K562 (cell line): ENCODE results near the gene SCP2. TPM values are rescaled to one million over a fixed set of nuclear protein-coding genes. Genes with fewer than 3 reads are reported as not detected.

Source experiments
- ATAC-seq: fragments of 200-7000 bp; cut with Tn5 transposase; 3 replicates; pipeline ENCODE4 v1.9.1; 2020; ENCODE audit warnings: moderate library complexity
- BruUV-seq: library from RNA; stranded (reverse); fragments of 400-500 nt; replicated peaks from 2 replicates; lab custom pipeline; 2021; lab: Mats Ljungman, UMichigan
- CTCF ChIA-PET: fragments of 300-600 bp; formaldehyde crosslinking; extraction: SDS; loops from one replicate; lab custom pipeline; 2021; ENCODE audit warnings: low intra/inter-chr PET ratio; lab: Yijun Ruan, JAX
- POLR2A ChIA-PET: fragments of 300-600, 350-650 bp; sonication (Branson Sonifier 250); formaldehyde crosslinking; extraction: SDS; loops from one replicate; lab custom pipeline; 2021; ENCODE audit warnings: antibody characterized with exemption, inconsistent platforms; lab: Yijun Ruan, JAX
- DNase-seq, 4 experiments: peaks; one replicate each; pipeline versions ENCODE4 v3.0.0 to v3.0.0-alpha.2; 2011 to 2018; ENCODE audit warnings: low spot score in 3 of 4, mixed read lengths in 3 of 4; ENCODE audit errors: extremely low read depth in 1 of 4
- FAIRE-seq: peaks from 2 replicates; lab custom pipeline; 2011; peaks lifted over from hg19 to GRCh38; lab: Jason Lieb, UNC
- H2AFZ ChIP-seq: 2 replicates; pipeline ENCODE4 v1.6.0; 2011; ENCODE audit warnings: low read depth, low read length, control low read depth, inconsistent platforms
- H3K27ac ChIP-seq: fragments of 200-600 bp; 3 replicates; pipeline ENCODE4 v1.8.0; 2011; ENCODE audit warnings: low read depth, mild to moderate bottlenecking, control low read depth, inconsistent platforms, low read length, moderate library complexity, mixed read lengths; ENCODE audit errors: extremely low read depth
- H3K27me3 ChIP-seq, 2 experiments: fragments of 300-600 bp in 1 of 2; 2 replicates in 1 of 2; 3 replicates in 1 of 2; pipeline versions ENCODE4 v1.6.0 to v1.8.0; 2011; ENCODE audit warnings: inconsistent platforms in 2 of 2, low read length in 2 of 2, mild to moderate bottlenecking in 1 of 2, mixed read lengths in 1 of 2, moderate library complexity in 1 of 2; ENCODE audit not compliant: control insufficient read depth in 2 of 2, insufficient read depth in 2 of 2
- H3K36me3 ChIP-seq: fragments of 300-600 bp; 3 replicates; pipeline ENCODE4 v1.8.0; 2011; ENCODE audit warnings: mild to moderate bottlenecking, low read length, inconsistent platforms; ENCODE audit not compliant: control insufficient read depth, insufficient read depth
- H3K4me1 ChIP-seq, 2 experiments: fragments of 200-600 bp in 1 of 2; replicated peaks in 1 of 2; 2 replicates in 1 of 2; 3 replicates in 1 of 2; pipeline versions ENCODE4 v1.5.1 to v1.8.0; 2011; ENCODE audit warnings: inconsistent platforms in 2 of 2, low read length in 2 of 2, mild to moderate bottlenecking in 1 of 2, mixed read lengths in 1 of 2, moderate library complexity in 1 of 2; ENCODE audit not compliant: control insufficient read depth in 2 of 2, insufficient read depth in 2 of 2
- H3K4me2 ChIP-seq: 2 replicates; pipeline ENCODE4 v1.6.1; 2011; ENCODE audit warnings: low read length, control low read depth, inconsistent platforms, mixed read lengths; ENCODE audit not compliant: insufficient read depth
- H3K4me3 ChIP-seq: fragments of 200-600 bp; sonication (generic), shearing (Covaris generic); 2 replicates; pipeline ENCODE4 v1.5.1; 2016; ENCODE audit warnings: control low read depth, inconsistent platforms
- H3K79me2 ChIP-seq: fragments of 200-600 bp; 3 replicates; pipeline ENCODE4 v1.8.0; 2011; ENCODE audit warnings: low read length, inconsistent platforms; ENCODE audit not compliant: control insufficient read depth, insufficient read depth
- H3K9ac ChIP-seq, 2 experiments: 2 replicates each; pipeline versions ENCODE4 v1.6.0 to v1.6.1; 2011; ENCODE audit warnings: low read depth in 2 of 2, low read length in 2 of 2, control low read depth in 1 of 2, inconsistent platforms in 1 of 2, mild to moderate bottlenecking in 1 of 2, mixed read lengths in 1 of 2; ENCODE audit not compliant: insufficient read depth in 1 of 2
- H3K9me1 ChIP-seq: one replicate; pipeline ENCODE4 v1.6.0; 2011; ENCODE audit warnings: inconsistent platforms, mild to moderate bottlenecking, low read length, moderate library complexity; ENCODE audit not compliant: control insufficient read depth, insufficient read depth
- H3K9me3 ChIP-seq: replicated peaks from 2 replicates; pipeline ENCODE4 v1.5.1; 2011; ENCODE audit warnings: low read depth, low read length, inconsistent platforms; ENCODE audit not compliant: control insufficient read depth, insufficient read depth
- H4K20me1 ChIP-seq: replicated peaks from 2 replicates; pipeline ENCODE4 v1.6.1; 2011; ENCODE audit warnings: low read length, inconsistent platforms, mixed read lengths; ENCODE audit not compliant: control insufficient read depth, insufficient read depth
- ARID1B ChIP-seq: fragments of 450-650 bp; IDR thresholded peaks from 2 replicates; pipeline ENCODE4 v1.6.1; 2016; ENCODE audit warnings: antibody characterized with exemption, mild to moderate bottlenecking, inconsistent platforms
- ARID4B ChIP-seq: sonication (generic); formaldehyde crosslinking; IDR thresholded peaks from 2 replicates; pipeline ENCODE4 v1.8.0; 2022; ENCODE audit warnings: mild to moderate bottlenecking, missing genetic modification reagents
- ATF6 ChIP-seq: sonication (generic); formaldehyde crosslinking; IDR thresholded peaks from 2 replicates; pipeline ENCODE4 v1.4.0; 2020; ENCODE audit warnings: mild to moderate bottlenecking, missing genetic modification reagents
- RBM39 ChIP-seq: fragments of 200-400 bp; formaldehyde crosslinking; optimal IDR thresholded peaks from 2 replicates; pipeline ENCODE3; 2018; ENCODE audit warnings: low read depth, low read length
- SLC30A9 ChIP-seq: fragments of 250-450 bp; sonication (Bioruptor Pico); IDR thresholded peaks from 2 replicates; pipeline ENCODE4 v1.8.0; 2022; ENCODE audit warnings: mild to moderate bottlenecking, moderate library complexity
- SP2 ChIP-seq: IDR thresholded peaks from 2 replicates; pipeline ENCODE4 v1.6.1; 2011; ENCODE audit warnings: mild to moderate bottlenecking, low read depth, low read length, moderate library complexity; ENCODE audit not compliant: poor library complexity, severe bottlenecking; ENCODE audit errors: extremely low read depth
- STAT5B ChIP-seq: fragments of 250-450 bp; sonication (Bioruptor Pico); IDR thresholded peaks from 2 replicates; pipeline ENCODE4 v1.8.0; 2021; ENCODE audit warnings: mild to moderate bottlenecking, inconsistent platforms
- TCF7 ChIP-seq: sonication (generic); IDR thresholded peaks from 2 replicates; pipeline ENCODE4 v1.6.1; 2016; ENCODE audit warnings: antibody characterized with exemption, borderline replicate concordance
- TEAD1 ChIP-seq, 2 experiments: fragments of 450-650 bp in 1 of 2; sonication (generic) in 1 of 2; formaldehyde crosslinking; IDR thresholded peaks; 2 replicates each; pipeline versions ENCODE4 v1.4.0 to v1.8.0; 2020 to 2022; ENCODE audit warnings: mild to moderate bottlenecking in 2 of 2, missing genetic modification reagents in 1 of 2
- WGBS: fragments of 100-300 bp; shearing (Covaris generic); methylation state at CpG from one replicate; pipeline ENCODE4 v1.1.6; 2016; ENCODE audit warnings: low coverage, mixed read lengths; ENCODE audit not compliant: insufficient coverage; ENCODE audit errors: missing lambda C conversion rate; 5-methylcytosine and 5-hydroxymethylcytosine counted together
- in situ Hi-C: fragments of 300-500 bp; cut with MboI; formaldehyde crosslinking; loops from 4 replicates; pipeline ENCODE4 v1.15.0; 2018; ENCODE audit warnings: inconsistent platforms, mixed read lengths
- intact Hi-C: fragments of 100-400 bp; cut with micrococcal nuclease; formaldehyde crosslinking; loops from 2 replicates; pipeline ENCODE4 v1.14.2; 2022
- polyA plus RNA-seq, 8 experiments: library from polyadenylated mRNA; depleted of rRNA in 4 of 8; stranded (reverse) in 5 of 8; unstranded in 3 of 8; fragments of >200 nt; fragmentation: Nextera tagmentation in 2 of 8; fragmentation: Illumina TruSeq in 1 of 8; extraction: Ambion mirVana in 2 of 8; extraction: Trizol in 1 of 8; gene quantifications; 2 replicates each; pipeline versions ENCODE4 v1.2.1 to v1.2.3, GENCODE V29; 2011 to 2014; ENCODE audit warnings: inconsistent platforms in 1 of 8, missing spikeins in 1 of 8
- total RNA-seq, 7 experiments: library from RNA; depleted of rRNA in 6 of 7; stranded (reverse); fragments of >200 nt in 6 of 7; fragmentation: Illumina TruSeq in 2 of 7; extraction: Trizol in 2 of 7; gene quantifications; 2 replicates each; pipeline versions ENCODE4 v1.2.1 to v1.2.3, GENCODE V29; 2011 to 2021; ENCODE audit warnings: low replicate concordance in 1 of 7

SCP2 gene
- total and polyA plus RNA-seq, 9 of the 15 experiments (the other 6 are each of a cell fraction or from before 2014, with no cell fraction given) = 63.8 to 258 (median 106) TPM

GRCh38 chr1:53080041-53080440 lies 153.0 kb downstream of the SCP2 start:
- WGBS = 3% methylated on average over 3 of the region's 3 CpGs
- FAIRE-seq (peak; percentile 42), DNase-seq (no peak), ATAC-seq (no peak)
- in situ Hi-C loops = no loop called here
- Histone ChIP-seq H3K79me2 (no peaks in the 10 kb centered on the region), H3K9me1 (no peaks in the 10 kb centered on the region), H4K20me1 (peaks cover 7% of the 10 kb centered on the region; the same call in 1 of the 2 replicates), H3K36me3 (no peaks in the 10 kb centered on the region), H3K27me3 (peaks cover 0 to 47% of the 10 kb centered on the region in 2 experiments; a peak in 3 of 5 replicates), H3K4me3 (no peak overlapping the region), H3K9ac (no peak overlapping the region), H3K4me1 (peaks cover 0 to 39% of the 10 kb centered on the region in 2 experiments; a peak in 3 of 5 replicates), H3K9me3 (no peaks in the 10 kb centered on the region), H3K27ac (no peak overlapping the region), H3K4me2 (no peak overlapping the region), H2AFZ (no peak overlapping the region)
- TF ChIP-seq TCF7 = no peak
- no peak for TF ChIP-seq SP2
- TF ChIP-seq RBM39 = no peak
- no peak for TF ChIP-seq STAT5B
- ChIA-PET POLR2A (interaction anchor here (0.5 to 1.6 kb wide), 6 partner anchors 9 to 158 kb away, joined by 3 to 6 read pairs (median 3); partner anchors contain the start of gene MAGOH), CTCF (no interaction called here)
- no TSS peak for BruUV-seq
- intact Hi-C loops = no loop called here

GRCh38 chr1:53080769-53081168 lies 153.7 kb downstream of the SCP2 start:
- in situ Hi-C loops (no loop called here), intact Hi-C loops (no loop called here)
- H3K9me1 ChIP-seq = no peaks in the 10 kb centered on the region
- no peaks in the 10 kb centered on the region for H3K36me3 ChIP-seq
- POLR2A ChIA-PET = interaction anchor here (0.5 to 1.6 kb wide), 6 partner anchors 10 to 158 kb away, joined by 3 to 6 read pairs (median 3); partner anchors contain the start of gene MAGOH
- WGBS = 7% methylated on average over 15 of the region's 15 CpGs
- peaks cover 0 to 47% of the 10 kb centered on the region in 2 experiments; a peak in 3 of 5 replicates for H3K27me3 ChIP-seq
- peaks cover 0 to 36% of the 10 kb centered on the region in 2 experiments; a peak in 3 of 5 replicates for H3K4me1 ChIP-seq
- H3K27ac ChIP-seq = no peak overlapping the region
- H4K20me1 ChIP-seq = peaks cover 7% of the 10 kb centered on the region; the same call in 1 of the 2 replicates
- ATAC-seq (peak; percentile 61), DNase-seq (peak in 2 of 4 experiments; percentile 45 to 57), FAIRE-seq (peak; percentile 65)
- no TSS peak for BruUV-seq
- CTCF ChIA-PET = no interaction called here
- no peaks in the 10 kb centered on the region for H3K79me2 ChIP-seq
- no peaks in the 10 kb centered on the region for H3K9me3 ChIP-seq
- H3K4me3 ChIP-seq = no peak overlapping the region
- H3K9ac ChIP-seq = no peak overlapping the region
- H2AFZ ChIP-seq = no peak overlapping the region
- no peak overlapping the region for H3K4me2 ChIP-seq
- TF ChIP-seq TEAD1 (CRISPR knock-in tag; IDR thresholded peaks at IDR 0.05) (no peak), ARID1B (peak; percentile 15; the same call in 1 of the 2 replicates), ARID4B (CRISPR knock-in tag) (no peak), ATF6 (CRISPR knock-in tag) (no peak), SLC30A9 (CRISPR knock-in tag) (no peak)
